CD8-positive, alpha-beta memory T cell (primary cell): ENCODE measurements around the gene TSACC. TPM values are rescaled to one million over a fixed set of nuclear protein-coding genes. Genes with fewer than 3 reads are reported as not detected.
"Not testable (repeated sequence)": the region's sequence is repeated elsewhere in the genome, so short reads cannot be mapped to it uniquely, and the experiment has no call there.

Source experiments
- CTCF ChIA-PET: fragments of 350-600 bp; sonication (Branson Sonifier 250); formaldehyde crosslinking; loops from one replicate; lab custom pipeline; 2021; ENCODE audit warnings: antibody characterized with exemption; lab: Charles Lee
- POLR2A ChIA-PET: fragments of 350-600 bp; sonication (Branson Sonifier 250); formaldehyde crosslinking; loops from one replicate; lab custom pipeline; 2021; ENCODE audit warnings: antibody characterized with exemption; lab: Charles Lee
- DNase-seq, 5 donors: peaks; one replicate each; pipeline versions ENCODE4 v3.0.0 to v3.0.0-alpha.2; 2020 to 2022; ENCODE audit warnings: mixed read lengths in 1 of 5
- H3K27ac ChIP-seq: one replicate; pipeline ENCODE4 v1.7.0; 2013; ENCODE audit warnings: low read depth, mild to moderate bottlenecking, low read length, moderate library complexity
- H3K27me3 ChIP-seq: 2 replicates; pipeline ENCODE4 v1.7.0; 2013; ENCODE audit warnings: low read length, mild to moderate bottlenecking; ENCODE audit not compliant: insufficient read depth, poor library complexity, severe bottlenecking
- H3K36me3 ChIP-seq: 2 replicates; pipeline ENCODE4 v1.7.0; 2013; ENCODE audit warnings: mild to moderate bottlenecking, low read length, moderate library complexity; ENCODE audit not compliant: insufficient read depth
- H3K4me1 ChIP-seq: 2 replicates; pipeline ENCODE4 v1.7.0; 2013; ENCODE audit warnings: mild to moderate bottlenecking, low read length, moderate library complexity; ENCODE audit not compliant: insufficient read depth
- H3K4me3 ChIP-seq: 2 replicates; pipeline ENCODE4 v1.7.0; 2013; ENCODE audit warnings: mild to moderate bottlenecking, low read length
- H3K9me3 ChIP-seq: 2 replicates; pipeline ENCODE4 v1.7.0; 2013; ENCODE audit warnings: mild to moderate bottlenecking, low read length
- H3K27ac Mint-ChIP-seq, 8 donors: one replicate each; pipeline ENCODE4 v1.8.0; 2020 to 2021; ENCODE audit warnings: mixed read lengths in 8 of 8, mild to moderate bottlenecking in 6 of 8, inconsistent platforms in 3 of 8, moderate library complexity in 3 of 8
- H3K27me3 Mint-ChIP-seq, 2 donors: one replicate each; pipeline ENCODE4 v1.8.0; 2020 to 2021; ENCODE audit warnings: mixed read lengths in 2 of 2, mild to moderate bottlenecking in 1 of 2, moderate library complexity in 1 of 2
- H3K36me3 Mint-ChIP-seq, 3 donors: one replicate each; pipeline ENCODE4 v1.8.0; 2020 to 2021; ENCODE audit warnings: mixed read lengths in 3 of 3, inconsistent platforms in 1 of 3, mild to moderate bottlenecking in 1 of 3
- H3K4me1 Mint-ChIP-seq, 3 donors: one replicate each; pipeline ENCODE4 v1.8.0; 2020 to 2021; ENCODE audit warnings: mixed read lengths in 3 of 3, inconsistent platforms in 1 of 3, mild to moderate bottlenecking in 1 of 3
- H3K4me3 Mint-ChIP-seq, 7 donors: one replicate each; pipeline ENCODE4 v1.8.0; 2020 to 2021; ENCODE audit warnings: mixed read lengths in 7 of 7, mild to moderate bottlenecking in 6 of 7, moderate library complexity in 4 of 7, inconsistent platforms in 2 of 7
- H3K9me3 Mint-ChIP-seq, 5 donors: one replicate each; pipeline ENCODE4 v1.8.0; 2020 to 2022; ENCODE audit warnings: mixed read lengths in 5 of 5, mild to moderate bottlenecking in 3 of 5, moderate library complexity in 2 of 5, inconsistent platforms in 1 of 5
- polyA plus RNA-seq: library from polyadenylated mRNA; unstranded; fragments of 300-500 nt; fragmentation: Illumina TruSeq; gene quantifications from one replicate; pipeline ENCODE4 v1.2.3, GENCODE V29; 2021
- total RNA-seq, 2 experiments: library from RNA; stranded (reverse); gene quantifications; one replicate each; pipeline ENCODE4 v1.2.3, GENCODE V29; 2021

TSACC gene
- total and polyA plus RNA-seq, 3 experiments from 2014 or later: 0.53 to 0.84 TPM; not detected in 1

- no peaks in the 10 kb centered on the region for H3K27me3 ChIP-seq
- Mint-ChIP-seq H3K4me3 (no peak overlapping the region), H3K27me3 (peaks cover 1 to 32% of the 10 kb centered on the region in 2 donors), H3K36me3 (no peaks in the 10 kb centered on the region), H3K9me3 (no peaks in the 10 kb centered on the region), H3K27ac (no peak overlapping the region), H3K4me1 (no peaks in the 10 kb centered on the region)
- H3K4me1 ChIP-seq: no peaks in the 10 kb centered on the region
- CTCF ChIA-PET: interaction anchor here (1.6 kb wide), 1 partner anchor 38 kb away, joined by 3 read pairs; no protein-coding TSS in a partner anchor
- no peaks in the 10 kb centered on the region for H3K9me3 ChIP-seq
- no peak for DNase-seq
- H3K4me3 ChIP-seq: no peak overlapping the region
- no peaks in the 10 kb centered on the region for H3K36me3 ChIP-seq
- no peak overlapping the region for H3K27ac ChIP-seq
- POLR2A ChIA-PET: no interaction called here
Measured at GRCh38 chr1:156347331-156347730, 9.0 kb downstream of the TSACC start.

GRCh38 chr1:156352481-156352880, 14.2 kb downstream of the TSACC start:
- H3K27ac ChIP-seq, H3K4me3 ChIP-seq, H3K9me3 ChIP-seq, H3K4me1 Mint-ChIP-seq, H3K27me3 ChIP-seq, H3K4me1 ChIP-seq, H3K4me3 Mint-ChIP-seq, DNase-seq, H3K9me3 Mint-ChIP-seq, POLR2A ChIA-PET, H3K36me3 Mint-ChIP-seq, H3K36me3 ChIP-seq: not testable (repeated sequence)
- Mint-ChIP-seq H3K27me3 (peaks cover 3 to 45% of the 10 kb centered on the region in 2 donors), H3K27ac (peak overlapping the region in 1 of 8 donors; percentile 86)
- CTCF ChIA-PET: interaction anchor here (1.4 kb wide), 1 partner anchor 93 kb away, joined by 5 read pairs; no protein-coding TSS in a partner anchor

GRCh38 chr1:156356262-156356874, 18.0 kb downstream of the TSACC start:
- POLR2A ChIA-PET: no interaction called here

GRCh38 chr1:156356875-156357534, 18.7 kb downstream of the TSACC start:
- Histone ChIP-seq H3K36me3 (no peaks in the 10 kb centered on the region), H3K27me3 (peaks cover 10% of the 10 kb centered on the region), H3K4me1 (peaks cover 7% of the 10 kb centered on the region), H3K4me3 (no peak overlapping the region), H3K27ac (no peak overlapping the region), H3K9me3 (no peaks in the 10 kb centered on the region)
- CTCF ChIA-PET: interaction anchor here (0.9 to 1.1 kb wide), 2 partner anchors 84 to 133 kb away, joined by 3 to 4 read pairs; no protein-coding TSS in a partner anchor
- peak; percentile 30 to 68 (median 48) for DNase-seq
- H3K4me1 Mint-ChIP-seq: peaks cover 0 to 8% (median 6%) of the 10 kb centered on the region in 3 donors
- POLR2A ChIA-PET: no interaction called here
- H3K27ac Mint-ChIP-seq: peak overlapping the region in 1 of 8 donors; percentile 78
- H3K27me3 Mint-ChIP-seq: peaks cover 3 to 58% of the 10 kb centered on the region in 2 donors
- H3K36me3 Mint-ChIP-seq: no peaks in the 10 kb centered on the region
- peak overlapping the region in 1 of 7 donors; percentile 39 for H3K4me3 Mint-ChIP-seq
- H3K9me3 Mint-ChIP-seq: no peaks in the 10 kb centered on the region

More at GRCh38 chr1:156356262-156356874, 18.0 kb downstream of the TSACC start:
- H3K4me3 ChIP-seq: no peak overlapping the region
- Mint-ChIP-seq H3K36me3 (no peaks in the 10 kb centered on the region), H3K27me3 (peaks cover 3 to 59% of the 10 kb centered on the region in 2 donors), H3K9me3 (no peaks in the 10 kb centered on the region), H3K4me3 (peak overlapping the region in 1 of 7 donors; percentile 34), H3K27ac (no peak overlapping the region), H3K4me1 (peaks cover 0 to 8% (median 6%) of the 10 kb centered on the region in 3 donors)
- H3K36me3 ChIP-seq: no peaks in the 10 kb centered on the region
- DNase-seq: no peak
- H3K9me3 ChIP-seq: no peaks in the 10 kb centered on the region
- peaks cover 10% of the 10 kb centered on the region for H3K27me3 ChIP-seq
- CTCF ChIA-PET: interaction anchor here (0.9 to 1.1 kb wide), 2 partner anchors 85 to 132 kb away, joined by 3 to 4 read pairs; no protein-coding TSS in a partner anchor
- H3K27ac ChIP-seq: no peak overlapping the region
- peaks cover 7% of the 10 kb centered on the region for H3K4me1 ChIP-seq

- ChIA-PET CTCF (interaction anchor here (0.8 to 2.2 kb wide), 3 partner anchors 13 to 88 kb away, joined by 3 to 8 read pairs (median 3); no protein-coding TSS in a partner anchor), POLR2A (interaction anchor here (0.6 kb wide), 1 partner anchor 212 kb away, joined by 11 read pairs; no protein-coding TSS in a partner anchor)
- H3K27ac ChIP-seq: no peak overlapping the region
- peaks cover 7% of the 10 kb centered on the region for H3K4me1 ChIP-seq
- H3K4me3 Mint-ChIP-seq: no peak overlapping the region
- peaks cover 10% of the 10 kb centered on the region for H3K27me3 ChIP-seq
- H3K36me3 ChIP-seq: no peaks in the 10 kb centered on the region
- no peak overlapping the region for H3K4me3 ChIP-seq
- no peaks in the 10 kb centered on the region for H3K9me3 Mint-ChIP-seq
- H3K9me3 ChIP-seq: no peaks in the 10 kb centered on the region
- H3K4me1 Mint-ChIP-seq: peaks cover 0 to 8% (median 6%) of the 10 kb centered on the region in 3 donors
- H3K27me3 Mint-ChIP-seq: peaks cover 3 to 55% of the 10 kb centered on the region in 2 donors
- no peak overlapping the region for H3K27ac Mint-ChIP-seq
- no peak for DNase-seq
- no peaks in the 10 kb centered on the region for H3K36me3 Mint-ChIP-seq
Measured at GRCh38 chr1:156357977-156358376, 19.7 kb downstream of the TSACC start.

GRCh38 chr1:156358641-156359040, 20.3 kb downstream of the TSACC start:
- Histone ChIP-seq H3K4me3 (no peak overlapping the region), H3K4me1 (peaks cover 7% of the 10 kb centered on the region), H3K27me3 (peaks cover 10% of the 10 kb centered on the region), H3K36me3 (no peaks in the 10 kb centered on the region), H3K27ac (no peak overlapping the region), H3K9me3 (no peaks in the 10 kb centered on the region)
- no peak for DNase-seq
- no peak overlapping the region for H3K27ac Mint-ChIP-seq
- H3K4me3 Mint-ChIP-seq: no peak overlapping the region
- peaks cover 0 to 8% (median 6%) of the 10 kb centered on the region in 3 donors for H3K4me1 Mint-ChIP-seq
- ChIA-PET POLR2A (no interaction called here), CTCF (interaction anchor here (0.8 to 2.2 kb wide), 4 partner anchors 14 to 173 kb away, joined by 3 to 8 read pairs (median 3); no protein-coding TSS in a partner anchor)
- no peaks in the 10 kb centered on the region for H3K36me3 Mint-ChIP-seq
- H3K27me3 Mint-ChIP-seq: peaks cover 6 to 52% of the 10 kb centered on the region in 2 donors
- no peaks in the 10 kb centered on the region for H3K9me3 Mint-ChIP-seq

- no peak overlapping the region for H3K27ac ChIP-seq
- Mint-ChIP-seq H3K36me3 (no peaks in the 10 kb centered on the region), H3K27ac (no peak overlapping the region), H3K4me3 (no peak overlapping the region), H3K4me1 (peaks cover 0 to 8% (median 6%) of the 10 kb centered on the region in 3 donors), H3K9me3 (no peaks in the 10 kb centered on the region), H3K27me3 (peaks cover 10 to 53% of the 10 kb centered on the region in 2 donors)
- H3K27me3 ChIP-seq: peaks cover 9% of the 10 kb centered on the region
- H3K9me3 ChIP-seq: no peaks in the 10 kb centered on the region
- POLR2A ChIA-PET: no interaction called here
- H3K36me3 ChIP-seq: no peaks in the 10 kb centered on the region
- H3K4me1 ChIP-seq: peaks cover 7% of the 10 kb centered on the region
- H3K4me3 ChIP-seq: no peak overlapping the region
- no peak for DNase-seq
- CTCF ChIA-PET: interaction anchor here (1.2 to 2.2 kb wide), 3 partner anchors 16 to 173 kb away, joined by 3 to 8 read pairs (median 3); no protein-coding TSS in a partner anchor
Measured at GRCh38 chr1:156359249-156359648, 20.9 kb downstream of the TSACC start.
